Panc1 (cell line): Measurements from ENCODE around the gene BCAP29. TPM values are rescaled to one million over a fixed set of nuclear protein-coding genes. Genes with fewer than 3 reads are reported as not detected.

Experiments
- ATAC-seq: fragments of 200-7000 bp; cut with Tn5 transposase; 2 replicates; pipeline ENCODE4 v1.9.1; 2020; ENCODE audit warnings: mild to moderate bottlenecking, moderate library complexity
- BruUV-seq: library from RNA; stranded (reverse); fragments of 400-500 nt; replicated peaks from 2 replicates; lab custom pipeline; 2021; lab: Mats Ljungman, UMichigan
- CTCF ChIA-PET: fragments of 300-600 bp; sonication (Branson Sonifier 250); formaldehyde crosslinking; loops from one replicate; lab custom pipeline; 2022; ENCODE audit warnings: antibody characterized with exemption; lab: Charles Lee
- POLR2A ChIA-PET: fragments of 300-600 bp; sonication (Branson Sonifier 250); formaldehyde crosslinking; loops from one replicate; lab custom pipeline; 2022; ENCODE audit warnings: antibody characterized with exemption; lab: Charles Lee
- DNase-seq: peaks from one replicate; pipeline ENCODE4 v3.0.0-alpha.2; 2010; ENCODE audit warnings: low read depth, low spot score
- H3K27ac ChIP-seq: 2 replicates; pipeline ENCODE4 v1.5.1; 2011; ENCODE audit warnings: mild to moderate bottlenecking, low read length, inconsistent platforms
- H3K27me3 ChIP-seq: fragments of 200-500 bp; sonication (Bioruptor generic); 2 replicates; pipeline ENCODE4 v1.6.0; 2014; ENCODE audit warnings: low read length, inconsistent platforms; ENCODE audit not compliant: control insufficient read depth, insufficient read depth
- H3K36me3 ChIP-seq: fragments of 200-500 bp; sonication (Bioruptor generic); 2 replicates; pipeline ENCODE4 v1.5.1; 2014; ENCODE audit warnings: inconsistent platforms, mild to moderate bottlenecking, low read length, moderate library complexity; ENCODE audit not compliant: control insufficient read depth, insufficient read depth
- H3K4me1 ChIP-seq: 2 replicates; pipeline ENCODE4 v1.5.1; 2011; ENCODE audit warnings: inconsistent platforms, mild to moderate bottlenecking, low read length, moderate library complexity; ENCODE audit not compliant: control insufficient read depth, insufficient read depth
- H3K4me3 ChIP-seq, 2 experiments: 2 replicates each; pipeline ENCODE4 v1.5.1; 2011 to 2012; ENCODE audit warnings: low read depth in 2 of 2, low read length in 2 of 2, mild to moderate bottlenecking in 2 of 2, inconsistent platforms in 1 of 2, moderate library complexity in 1 of 2
- H3K9me3 ChIP-seq: fragments of 200-500 bp; sonication (Bioruptor generic); 2 replicates; pipeline ENCODE4 v1.5.1; 2014; ENCODE audit warnings: low read depth, mild to moderate bottlenecking, inconsistent platforms, low read length, moderate library complexity; ENCODE audit not compliant: control insufficient read depth, insufficient read depth
- POLR2AphosphoS5 ChIP-seq: IDR thresholded peaks from 2 replicates; pipeline ENCODE4 v1.6.1; 2012; ENCODE audit warnings: mild to moderate bottlenecking, low read depth, low read length, moderate library complexity
- SIN3A ChIP-seq: IDR thresholded peaks from 2 replicates; pipeline ENCODE4 v1.6.1; 2012; ENCODE audit warnings: low read depth, mild to moderate bottlenecking, low read length, moderate library complexity, borderline replicate concordance; ENCODE audit not compliant: insufficient read depth
- TCF7L2 ChIP-seq: IDR thresholded peaks from 2 replicates; pipeline ENCODE4 v1.6.1; 2011; ENCODE audit warnings: mild to moderate bottlenecking, low read depth, low read length, inconsistent platforms
- in situ Hi-C: cut with HindIII; loops from 2 replicates; pipeline ENCODE4 v1.10.0; 2016; ENCODE audit warnings: low sequenced_read_pairs, low pct_unique_long_range_greater_than_20kb
- intact Hi-C: fragments of 100-400 bp; cut with micrococcal nuclease; formaldehyde crosslinking; loops from one replicate; pipeline ENCODE4 v1.10.0; 2022; ENCODE audit not compliant: unreplicated experiment
- total RNA-seq: library from RNA; stranded (reverse); gene quantifications from one replicate; pipeline ENCODE4 v1.2.1, GENCODE V29; 2021; ENCODE audit not compliant: unreplicated experiment
- TF ChIP-seq, protein P1 (sequence below): fragments of 450-650 bp; IDR thresholded peaks from 2 replicates; pipeline ENCODE4 v1.5.1; 2017; ENCODE audit warnings: mild to moderate bottlenecking
- TF ChIP-seq, protein P2 (sequence below), 2 experiments: IDR thresholded peaks; 2 replicates each; pipeline ENCODE4 v1.6.1; 2011 to 2012; ENCODE audit warnings: low read depth in 2 of 2, control low read depth in 1 of 2, low read length in 1 of 2, mild to moderate bottlenecking in 1 of 2, moderate library complexity in 1 of 2; ENCODE audit not compliant: insufficient read depth in 1 of 2

Gene BCAP29
- total RNA-seq, 1 experiment from 2014 or later: 71.7 TPM

DNA sequence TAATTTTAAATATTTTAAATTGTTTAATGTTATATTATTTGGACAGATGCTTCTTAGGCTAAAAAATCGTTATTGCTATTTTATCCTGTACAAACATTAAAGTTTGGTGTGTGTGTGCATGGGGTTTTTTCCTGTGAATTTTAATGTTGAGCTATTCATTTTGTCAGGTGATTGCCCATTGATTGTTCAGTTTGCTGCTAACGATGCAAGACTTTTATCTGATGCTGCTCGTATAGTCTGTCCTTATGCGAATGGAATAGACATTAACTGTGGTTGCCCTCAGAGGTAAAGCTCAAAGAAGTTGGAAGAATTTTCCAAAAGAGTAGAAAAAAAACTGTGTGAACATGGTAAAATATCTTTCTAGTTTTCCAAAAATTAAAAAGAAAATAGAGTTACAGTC is 6.5 kb upstream of the BCAP29 start:
- Histone ChIP-seq H3K36me3 (peaks cover 7% of the 10 kb centered on the region; the same call in 1 of the 2 replicates), H3K27me3 (no peaks in the 10 kb centered on the region), H3K9me3 (no peaks in the 10 kb centered on the region), H3K4me1 (no peaks in the 10 kb centered on the region), H3K27ac (no peak overlapping the region), H3K4me3 (no peak overlapping the region)
- CTCF ChIA-PET: no interaction called here
- ATAC-seq (no peak), DNase-seq (no peak)
- POLR2A ChIA-PET: no interaction called here
- intact Hi-C loops (no loop called here), in situ Hi-C loops (no loop called here)
- no TSS peak for BruUV-seq
- no peak for TF ChIP-seq TCF7L2
- no peak for TF ChIP-seq POLR2AphosphoS5
- TF ChIP-seq SIN3A: no peak
- TF ChIP-seq, protein P1, sequence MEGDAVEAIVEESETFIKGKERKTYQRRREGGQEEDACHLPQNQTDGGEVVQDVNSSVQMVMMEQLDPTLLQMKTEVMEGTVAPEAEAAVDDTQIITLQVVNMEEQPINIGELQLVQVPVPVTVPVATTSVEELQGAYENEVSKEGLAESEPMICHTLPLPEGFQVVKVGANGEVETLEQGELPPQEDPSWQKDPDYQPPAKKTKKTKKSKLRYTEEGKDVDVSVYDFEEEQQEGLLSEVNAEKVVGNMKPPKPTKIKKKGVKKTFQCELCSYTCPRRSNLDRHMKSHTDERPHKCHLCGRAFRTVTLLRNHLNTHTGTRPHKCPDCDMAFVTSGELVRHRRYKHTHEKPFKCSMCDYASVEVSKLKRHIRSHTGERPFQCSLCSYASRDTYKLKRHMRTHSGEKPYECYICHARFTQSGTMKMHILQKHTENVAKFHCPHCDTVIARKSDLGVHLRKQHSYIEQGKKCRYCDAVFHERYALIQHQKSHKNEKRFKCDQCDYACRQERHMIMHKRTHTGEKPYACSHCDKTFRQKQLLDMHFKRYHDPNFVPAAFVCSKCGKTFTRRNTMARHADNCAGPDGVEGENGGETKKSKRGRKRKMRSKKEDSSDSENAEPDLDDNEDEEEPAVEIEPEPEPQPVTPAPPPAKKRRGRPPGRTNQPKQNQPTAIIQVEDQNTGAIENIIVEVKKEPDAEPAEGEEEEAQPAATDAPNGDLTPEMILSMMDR: no peak
- TF ChIP-seq, protein P2, sequence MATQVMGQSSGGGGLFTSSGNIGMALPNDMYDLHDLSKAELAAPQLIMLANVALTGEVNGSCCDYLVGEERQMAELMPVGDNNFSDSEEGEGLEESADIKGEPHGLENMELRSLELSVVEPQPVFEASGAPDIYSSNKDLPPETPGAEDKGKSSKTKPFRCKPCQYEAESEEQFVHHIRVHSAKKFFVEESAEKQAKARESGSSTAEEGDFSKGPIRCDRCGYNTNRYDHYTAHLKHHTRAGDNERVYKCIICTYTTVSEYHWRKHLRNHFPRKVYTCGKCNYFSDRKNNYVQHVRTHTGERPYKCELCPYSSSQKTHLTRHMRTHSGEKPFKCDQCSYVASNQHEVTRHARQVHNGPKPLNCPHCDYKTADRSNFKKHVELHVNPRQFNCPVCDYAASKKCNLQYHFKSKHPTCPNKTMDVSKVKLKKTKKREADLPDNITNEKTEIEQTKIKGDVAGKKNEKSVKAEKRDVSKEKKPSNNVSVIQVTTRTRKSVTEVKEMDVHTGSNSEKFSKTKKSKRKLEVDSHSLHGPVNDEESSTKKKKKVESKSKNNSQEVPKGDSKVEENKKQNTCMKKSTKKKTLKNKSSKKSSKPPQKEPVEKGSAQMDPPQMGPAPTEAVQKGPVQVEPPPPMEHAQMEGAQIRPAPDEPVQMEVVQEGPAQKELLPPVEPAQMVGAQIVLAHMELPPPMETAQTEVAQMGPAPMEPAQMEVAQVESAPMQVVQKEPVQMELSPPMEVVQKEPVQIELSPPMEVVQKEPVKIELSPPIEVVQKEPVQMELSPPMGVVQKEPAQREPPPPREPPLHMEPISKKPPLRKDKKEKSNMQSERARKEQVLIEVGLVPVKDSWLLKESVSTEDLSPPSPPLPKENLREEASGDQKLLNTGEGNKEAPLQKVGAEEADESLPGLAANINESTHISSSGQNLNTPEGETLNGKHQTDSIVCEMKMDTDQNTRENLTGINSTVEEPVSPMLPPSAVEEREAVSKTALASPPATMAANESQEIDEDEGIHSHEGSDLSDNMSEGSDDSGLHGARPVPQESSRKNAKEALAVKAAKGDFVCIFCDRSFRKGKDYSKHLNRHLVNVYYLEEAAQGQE (IDR thresholded peaks at IDR 0.05; ENCODE audit: insufficient read depth in 1 of 2, low read depth in 2 of 2, low read length in 1 of 2): no peak

DNA sequence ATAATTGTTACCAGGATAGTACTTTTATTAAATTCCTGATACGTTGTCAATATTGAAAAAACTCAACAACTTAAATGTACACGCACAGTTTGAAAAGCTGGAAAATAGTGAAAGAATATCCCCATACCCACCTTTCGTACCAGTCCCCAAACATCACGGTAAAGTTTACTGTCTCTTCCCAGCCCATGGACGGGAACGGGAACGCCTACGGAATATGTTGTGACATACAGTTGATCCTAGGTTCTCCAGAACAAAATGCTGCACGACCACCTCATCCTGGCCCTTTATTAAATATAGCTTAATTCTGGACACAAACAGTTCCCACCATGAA is 527 bp upstream of the BCAP29 start:
- intact Hi-C loops: no loop called here
- TF ChIP-seq POLR2AphosphoS5 (no peak), TCF7L2 (no peak), SIN3A (no peak)
- TF ChIP-seq, protein P2 (IDR thresholded peaks at IDR 0.05; ENCODE audit: insufficient read depth in 1 of 2, low read depth in 2 of 2, low read length in 1 of 2): no peak
- TF ChIP-seq, protein P1: no peak
- Histone ChIP-seq H3K36me3 (peaks cover 11% of the 10 kb centered on the region), H3K27me3 (no peaks in the 10 kb centered on the region), H3K4me1 (peaks cover 12% of the 10 kb centered on the region), H3K9me3 (no peaks in the 10 kb centered on the region), H3K4me3 (peak overlapping the region; percentile 94 to 95), H3K27ac (peak overlapping the region; percentile 95)
- ATAC-seq (peak; percentile 49), DNase-seq (no peak)
- in situ Hi-C loops: no loop called here
- BruUV-seq: TSS peak; percentile 93
- CTCF ChIA-PET: no interaction called here
- POLR2A ChIA-PET: no interaction called here
